GM23338 (cell line): Measurements from ENCODE around the gene DDA1.

ENCODE experiments used
- CREB1 ChIP-seq: fragments of 250-450 bp; sonication (Bioruptor Pico); IDR thresholded peaks from 2 replicates; pipeline ENCODE4 v1.5.0; 2020; ENCODE audit warnings: low read depth, mild to moderate bottlenecking, moderate library complexity
- EZH2 ChIP-seq: fragments of 200-600 bp; sonication (generic); IDR thresholded peaks from one replicate; pipeline ENCODE4 v1.8.0; 2017; ENCODE audit warnings: antibody characterized with exemption, mild to moderate bottlenecking, low read depth; ENCODE audit not compliant: unreplicated experiment
- EZH2phosphoT487 ChIP-seq: fragments of 200-600 bp; sonication (generic); IDR thresholded peaks from one replicate; pipeline ENCODE4 v1.8.1; 2018; ENCODE audit warnings: antibody characterized with exemption; ENCODE audit not compliant: unreplicated experiment
- JUNB ChIP-seq: IDR thresholded peaks from one replicate; pipeline ENCODE4 v1.6.1; 2016; ENCODE audit warnings: antibody characterized with exemption; ENCODE audit not compliant: unreplicated experiment
- POLR2AphosphoS5 ChIP-seq: IDR thresholded peaks from 2 replicates; pipeline ENCODE4 v1.6.1; 2016; ENCODE audit warnings: antibody characterized with exemption, low read depth
- ZNF114 ChIP-seq: fragments of 250-450 bp; sonication (Bioruptor Pico); IDR thresholded peaks from 2 replicates; pipeline ENCODE4 v1.5.0; 2020; ENCODE audit warnings: mild to moderate bottlenecking, moderate library complexity
- TF ChIP-seq, protein P1 (sequence below), 2 experiments: fragments of 200-600 bp in 1 of 2; sonication (generic) in 1 of 2; conservative IDR thresholded peaks; 2 replicates each; pipeline versions ENCODE4 v1.5.1 to v1.6.1; 2016 to 2017; ENCODE audit warnings: antibody characterized with exemption in 2 of 2, low read depth in 2 of 2, mild to moderate bottlenecking in 2 of 2, moderate library complexity in 1 of 2
- TF ChIP-seq, protein P2 (sequence below): IDR thresholded peaks from one replicate; pipeline ENCODE4 v1.6.1; 2018; ENCODE audit warnings: antibody characterized with exemption; ENCODE audit not compliant: unreplicated experiment

DNA sequence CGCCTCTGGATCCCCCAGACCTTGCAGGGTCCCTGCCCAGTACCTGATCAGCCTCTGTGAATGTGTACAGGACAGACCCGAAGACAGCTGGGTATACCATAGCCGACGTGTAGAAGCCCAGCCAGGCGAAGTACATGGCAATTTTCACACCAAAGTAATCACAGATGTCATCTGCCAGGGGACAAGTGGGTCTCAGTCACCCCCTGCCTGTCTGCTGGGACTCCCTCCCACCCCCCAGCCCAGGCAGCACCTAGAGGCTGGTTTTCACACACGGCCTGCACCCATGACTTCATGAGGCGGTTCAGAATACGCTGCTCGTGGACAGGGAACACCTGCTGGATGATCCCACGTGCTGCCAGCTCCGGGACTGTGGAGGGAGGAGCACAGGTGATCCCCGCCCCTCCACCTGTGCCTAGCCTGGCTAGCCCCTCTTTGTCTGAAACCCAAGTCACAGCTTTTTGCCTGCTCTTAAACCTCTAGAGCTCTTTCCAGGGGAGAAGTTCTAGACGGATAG is 21.7 kb downstream of the DDA1 start:
- TF ChIP-seq, protein P1, sequence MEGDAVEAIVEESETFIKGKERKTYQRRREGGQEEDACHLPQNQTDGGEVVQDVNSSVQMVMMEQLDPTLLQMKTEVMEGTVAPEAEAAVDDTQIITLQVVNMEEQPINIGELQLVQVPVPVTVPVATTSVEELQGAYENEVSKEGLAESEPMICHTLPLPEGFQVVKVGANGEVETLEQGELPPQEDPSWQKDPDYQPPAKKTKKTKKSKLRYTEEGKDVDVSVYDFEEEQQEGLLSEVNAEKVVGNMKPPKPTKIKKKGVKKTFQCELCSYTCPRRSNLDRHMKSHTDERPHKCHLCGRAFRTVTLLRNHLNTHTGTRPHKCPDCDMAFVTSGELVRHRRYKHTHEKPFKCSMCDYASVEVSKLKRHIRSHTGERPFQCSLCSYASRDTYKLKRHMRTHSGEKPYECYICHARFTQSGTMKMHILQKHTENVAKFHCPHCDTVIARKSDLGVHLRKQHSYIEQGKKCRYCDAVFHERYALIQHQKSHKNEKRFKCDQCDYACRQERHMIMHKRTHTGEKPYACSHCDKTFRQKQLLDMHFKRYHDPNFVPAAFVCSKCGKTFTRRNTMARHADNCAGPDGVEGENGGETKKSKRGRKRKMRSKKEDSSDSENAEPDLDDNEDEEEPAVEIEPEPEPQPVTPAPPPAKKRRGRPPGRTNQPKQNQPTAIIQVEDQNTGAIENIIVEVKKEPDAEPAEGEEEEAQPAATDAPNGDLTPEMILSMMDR (conservative IDR thresholded peaks at IDR 0.05; ENCODE audit: low read depth in 2 of 2), result no peak
- TF ChIP-seq CREB1 (no peak), EZH2 (no peak), POLR2AphosphoS5 (no peak), ZNF114 (CRISPR knock-in tag) (no peak), EZH2phosphoT487 (no peak), JUNB (no peak)
- TF ChIP-seq, protein P2, sequence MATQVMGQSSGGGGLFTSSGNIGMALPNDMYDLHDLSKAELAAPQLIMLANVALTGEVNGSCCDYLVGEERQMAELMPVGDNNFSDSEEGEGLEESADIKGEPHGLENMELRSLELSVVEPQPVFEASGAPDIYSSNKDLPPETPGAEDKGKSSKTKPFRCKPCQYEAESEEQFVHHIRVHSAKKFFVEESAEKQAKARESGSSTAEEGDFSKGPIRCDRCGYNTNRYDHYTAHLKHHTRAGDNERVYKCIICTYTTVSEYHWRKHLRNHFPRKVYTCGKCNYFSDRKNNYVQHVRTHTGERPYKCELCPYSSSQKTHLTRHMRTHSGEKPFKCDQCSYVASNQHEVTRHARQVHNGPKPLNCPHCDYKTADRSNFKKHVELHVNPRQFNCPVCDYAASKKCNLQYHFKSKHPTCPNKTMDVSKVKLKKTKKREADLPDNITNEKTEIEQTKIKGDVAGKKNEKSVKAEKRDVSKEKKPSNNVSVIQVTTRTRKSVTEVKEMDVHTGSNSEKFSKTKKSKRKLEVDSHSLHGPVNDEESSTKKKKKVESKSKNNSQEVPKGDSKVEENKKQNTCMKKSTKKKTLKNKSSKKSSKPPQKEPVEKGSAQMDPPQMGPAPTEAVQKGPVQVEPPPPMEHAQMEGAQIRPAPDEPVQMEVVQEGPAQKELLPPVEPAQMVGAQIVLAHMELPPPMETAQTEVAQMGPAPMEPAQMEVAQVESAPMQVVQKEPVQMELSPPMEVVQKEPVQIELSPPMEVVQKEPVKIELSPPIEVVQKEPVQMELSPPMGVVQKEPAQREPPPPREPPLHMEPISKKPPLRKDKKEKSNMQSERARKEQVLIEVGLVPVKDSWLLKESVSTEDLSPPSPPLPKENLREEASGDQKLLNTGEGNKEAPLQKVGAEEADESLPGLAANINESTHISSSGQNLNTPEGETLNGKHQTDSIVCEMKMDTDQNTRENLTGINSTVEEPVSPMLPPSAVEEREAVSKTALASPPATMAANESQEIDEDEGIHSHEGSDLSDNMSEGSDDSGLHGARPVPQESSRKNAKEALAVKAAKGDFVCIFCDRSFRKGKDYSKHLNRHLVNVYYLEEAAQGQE, result no peak
